H9 (cell line): ENCODE measurements around the gene RMND5A. TPM values are rescaled to one million over a fixed set of nuclear protein-coding genes. Genes with fewer than 3 reads are reported as not detected.

Experiments used
- DNase-seq: peaks from one replicate; pipeline ENCODE4 v3.0.0-alpha.2; 2017
- H2AFZ ChIP-seq: one replicate; pipeline ENCODE4 v1.6.1; 2013; ENCODE audit warnings: mild to moderate bottlenecking, low read length, control low read depth, moderate library complexity
- H2AK5ac ChIP-seq: 2 replicates; pipeline ENCODE4 v1.6.1; 2013; ENCODE audit warnings: low read length, control low read depth, mixed read lengths; ENCODE audit not compliant: insufficient read length
- H2BK120ac ChIP-seq: one replicate; pipeline ENCODE4 v1.6.1; 2013; ENCODE audit warnings: low read depth, mild to moderate bottlenecking, low read length, control low read depth, inconsistent platforms; ENCODE audit not compliant: poor library complexity, severe bottlenecking
- H2BK12ac ChIP-seq: 2 replicates; pipeline ENCODE4 v1.6.1; 2013; ENCODE audit warnings: low read length, control low read depth, mixed read lengths, low read depth; ENCODE audit not compliant: insufficient read length
- H2BK15ac ChIP-seq: 2 replicates; pipeline ENCODE4 v1.6.1; 2013; ENCODE audit warnings: low read depth, low read length, control low read depth
- H2BK20ac ChIP-seq: one replicate; pipeline ENCODE4 v1.6.1; 2013; ENCODE audit warnings: low read depth, mild to moderate bottlenecking, low read length, control low read depth, inconsistent platforms; ENCODE audit not compliant: poor library complexity, severe bottlenecking
- H2BK5ac ChIP-seq: 2 replicates; pipeline ENCODE4 v1.6.1; 2013; ENCODE audit warnings: low read length, control low read depth, mixed read lengths; ENCODE audit not compliant: insufficient read length
- H3K14ac ChIP-seq: 2 replicates; pipeline ENCODE4 v1.6.1; 2013; ENCODE audit warnings: low read length, control low read depth; ENCODE audit not compliant: insufficient read depth
- H3K18ac ChIP-seq: 2 replicates; pipeline ENCODE4 v1.6.1; 2013; ENCODE audit warnings: low read depth, mild to moderate bottlenecking, mixed read lengths, low read length, control low read depth; ENCODE audit not compliant: insufficient read length
- H3K23ac ChIP-seq: 2 replicates; pipeline ENCODE4 v1.6.1; 2013; ENCODE audit warnings: low read length, control low read depth, mixed read lengths, low read depth; ENCODE audit not compliant: insufficient read length
- H3K23me2 ChIP-seq: 2 replicates; pipeline ENCODE4 v1.6.1; 2013; ENCODE audit warnings: low read depth, mild to moderate bottlenecking, mixed read lengths, low read length, control low read depth; ENCODE audit not compliant: insufficient read length, poor library complexity, severe bottlenecking
- H3K27ac ChIP-seq: 2 replicates; pipeline ENCODE4 v1.5.1; 2013; ENCODE audit warnings: low read length, control low read depth, mixed read lengths, low read depth; ENCODE audit not compliant: insufficient read length
- H3K27me3 ChIP-seq: 2 replicates; pipeline ENCODE4 v1.6.1; 2013; ENCODE audit warnings: low read length, control low read depth, inconsistent platforms; ENCODE audit not compliant: insufficient read depth
- H3K4ac ChIP-seq: 2 replicates; pipeline ENCODE4 v1.6.1; 2013; ENCODE audit warnings: low read depth, mild to moderate bottlenecking, control low read depth, inconsistent platforms, low read length, moderate library complexity
- H3K4me1 ChIP-seq: 2 replicates; pipeline ENCODE4 v1.6.1; 2013; ENCODE audit warnings: low read length, control low read depth, inconsistent platforms; ENCODE audit not compliant: insufficient read depth
- H3K4me2 ChIP-seq: 2 replicates; pipeline ENCODE4 v1.6.1; 2013; ENCODE audit warnings: low read length, control low read depth, mixed read lengths; ENCODE audit not compliant: insufficient read length, insufficient read depth
- H3K56ac ChIP-seq: 2 replicates; pipeline ENCODE4 v1.6.1; 2013; ENCODE audit warnings: low read depth, mild to moderate bottlenecking, mixed read lengths, low read length, control low read depth; ENCODE audit not compliant: insufficient read length
- H3K79me1 ChIP-seq: 2 replicates; pipeline ENCODE4 v1.6.1; 2013; ENCODE audit warnings: low read depth, mild to moderate bottlenecking, moderate library complexity, low read length, control low read depth, inconsistent platforms; ENCODE audit not compliant: insufficient read depth, poor library complexity, severe bottlenecking
- H3K79me2 ChIP-seq: 2 replicates; pipeline ENCODE4 v1.6.1; 2013; ENCODE audit warnings: low read length, control low read depth, inconsistent platforms; ENCODE audit not compliant: insufficient read depth
- H3K9ac ChIP-seq: 2 replicates; pipeline ENCODE4 v1.6.1; 2013; ENCODE audit warnings: low read length, control low read depth, mixed read lengths; ENCODE audit not compliant: insufficient read length; ENCODE audit errors: extremely low read depth
- H3K9me3 ChIP-seq: one replicate; pipeline ENCODE4 v1.6.1; 2013; ENCODE audit warnings: low read depth, low read length, inconsistent platforms; ENCODE audit not compliant: control insufficient read depth
- H3T11ph ChIP-seq: one replicate; pipeline ENCODE4 v1.6.1; 2013; ENCODE audit warnings: mild to moderate bottlenecking, low read length, control low read depth, inconsistent platforms
- H4K20me1 ChIP-seq: one replicate; pipeline ENCODE4 v1.6.1; 2013; ENCODE audit not compliant: control insufficient read depth, insufficient read length, insufficient read depth
- H4K5ac ChIP-seq: 2 replicates; pipeline ENCODE4 v1.6.1; 2013; ENCODE audit warnings: low read depth, mild to moderate bottlenecking, mixed read lengths, low read length, control low read depth; ENCODE audit not compliant: insufficient read length
- H4K8ac ChIP-seq: replicated peaks from 2 replicates; pipeline ENCODE4 v1.6.1; 2013; ENCODE audit warnings: low read length, control low read depth, mixed read lengths, low read depth; ENCODE audit not compliant: insufficient read length
- H4K91ac ChIP-seq: 2 replicates; pipeline ENCODE4 v1.6.1; 2013; ENCODE audit warnings: low read depth, mild to moderate bottlenecking, moderate library complexity, mixed read lengths, low read length, control low read depth; ENCODE audit not compliant: insufficient read length
- H3K27ac Mint-ChIP-seq, 3 experiments: 2 replicates in 2 of 3; 3 replicates in 1 of 3; pipeline ENCODE4 v1.8.0; 2020 to 2021; ENCODE audit warnings: mixed read lengths in 3 of 3, mild to moderate bottlenecking in 1 of 3, moderate library complexity in 1 of 3
- H3K27me3 Mint-ChIP-seq: 2 replicates; pipeline ENCODE4 v1.8.0; 2021; ENCODE audit warnings: low read depth, mild to moderate bottlenecking, moderate library complexity, mixed read lengths
- H3K36me3 Mint-ChIP-seq, 3 experiments: 2 replicates in 2 of 3; 3 replicates in 1 of 3; pipeline ENCODE4 v1.8.0; 2020 to 2021; ENCODE audit warnings: low read depth in 3 of 3, mixed read lengths in 3 of 3; ENCODE audit not compliant: insufficient read depth in 1 of 3
- H3K4me1 Mint-ChIP-seq, 2 experiments: 2 replicates each; pipeline ENCODE4 v1.8.0; 2020; ENCODE audit warnings: mixed read lengths in 2 of 2
- H3K4me3 Mint-ChIP-seq, 2 experiments: 2 replicates in 1 of 2; 3 replicates in 1 of 2; pipeline ENCODE4 v1.8.0; 2020 to 2021; ENCODE audit warnings: mild to moderate bottlenecking in 2 of 2, mixed read lengths in 2 of 2, moderate library complexity in 1 of 2
- H3K9me3 Mint-ChIP-seq, 2 experiments: 2 replicates in 1 of 2; 3 replicates in 1 of 2; pipeline ENCODE4 v1.8.0; 2020; ENCODE audit warnings: mild to moderate bottlenecking in 2 of 2, mixed read lengths in 2 of 2, moderate library complexity in 1 of 2
- CTCF ChIP-seq: fragments of 200-600 bp; sonication (generic); conservative IDR thresholded peaks from 3 replicates; pipeline ENCODE4 v1.8.0; 2021; ENCODE audit warnings: antibody characterized with exemption, mild to moderate bottlenecking
- WGBS: extraction: QIAGEN DNeasy Blood & Tissue Kit; methylation state at CpG from one replicate; pipeline ENCODE4 v1.1.7; 2013; ENCODE audit warnings: missing lambda C conversion rate, low lambda C conversion rate, mixed read lengths; ENCODE audit not compliant: insufficient read length; ENCODE audit errors: extremely low coverage; 5-methylcytosine and 5-hydroxymethylcytosine counted together
- total RNA-seq: library from RNA; stranded (reverse); gene quantifications from 2 replicates; pipeline ENCODE4 v1.2.1, GENCODE V29; 2021

The RMND5A gene
- total RNA-seq, 1 experiment from 2014 or later, result 48.8 TPM

- Histone ChIP-seq H3K23me2 (peaks cover 2% of the 10 kb centered on the region), H3K18ac (no peak overlapping the region), H3K9ac (no peak overlapping the region), H3K79me1 (no peaks in the 10 kb centered on the region), H3K56ac (no peak overlapping the region), H2BK12ac (no peak overlapping the region), H3K14ac (no peak overlapping the region), H4K91ac (no peak overlapping the region), H3K9me3 (no peaks in the 10 kb centered on the region), H4K8ac (no peak overlapping the region), H3K4me1 (no peaks in the 10 kb centered on the region), H2AFZ (no peak overlapping the region), H3K23ac (no peak overlapping the region), H3K27me3 (no peaks in the 10 kb centered on the region), H3K4me2 (no peak overlapping the region), H3T11ph (no peak overlapping the region), H2AK5ac (no peak overlapping the region), H3K4ac (no peak overlapping the region), H2BK20ac (no peak overlapping the region), H2BK120ac (no peak overlapping the region), H2BK15ac (no peak overlapping the region), H4K20me1 (no peaks in the 10 kb centered on the region), H3K79me2 (no peaks in the 10 kb centered on the region), H2BK5ac (no peak overlapping the region), H4K5ac (no peak overlapping the region), H3K27ac (no peak overlapping the region)
- Mint-ChIP-seq H3K4me3 (no peak overlapping the region), H3K27ac (no peak overlapping the region), H3K27me3 (peaks cover 1% of the 10 kb centered on the region; the same call in 1 of the 2 replicates), H3K36me3 (peaks cover 12 to 48% (median 41%) of the 10 kb centered on the region in 3 experiments; a peak in 6 of 7 replicates), H3K4me1 (peaks cover 5 to 21% of the 10 kb centered on the region in 2 experiments; a peak in 3 of 4 replicates), H3K9me3 (no peaks in the 10 kb centered on the region)
- no CpG with 5 or more reads among the region's 4 CpGs for WGBS
- DNase-seq, result no peak
- TF ChIP-seq CTCF, result no peak
Observed at GRCh38 chr2:86775338-86775737, 55.2 kb downstream of the RMND5A start.
